A549 (cell line): ENCODE data around the gene SH3BGRL2. TPM values are rescaled to one million over a fixed set of nuclear protein-coding genes. Genes with fewer than 3 reads are reported as not detected.

Experiments used
- ATAC-seq, 2 experiments: fragments of 200-7000 bp in 1 of 2; fragments of >200 bp in 1 of 2; cut with Nextera tagmentation in 1 of 2; cut with Tn5 transposase in 1 of 2; 3 replicates each; pipeline versions ENCODE4 v1.8.0 to v1.9.1; 2018 to 2020; ENCODE audit warnings: mild to moderate bottlenecking in 1 of 2, moderate library complexity in 1 of 2
- CTCF ChIA-PET: fragments of 300-600 bp; sonication (Branson Sonifier 250); formaldehyde crosslinking; extraction: SDS; loops from one replicate; lab custom pipeline; 2021; ENCODE audit warnings: antibody characterized with exemption, inconsistent platforms; lab: Yijun Ruan, JAX
- POLR2A ChIA-PET: fragments of 350-600 bp; formaldehyde crosslinking; extraction: SDS; loops from one replicate; lab custom pipeline; 2021; ENCODE audit warnings: antibody characterized with exemption, inconsistent platforms; lab: Yijun Ruan, JAX
- DNase-seq, 2 experiments: peaks; one replicate each; pipeline versions ENCODE4 v3.0.0 to v3.0.0-alpha.2; 2011 to 2016; ENCODE audit warnings: low read depth in 1 of 2, low spot score in 1 of 2
- FAIRE-seq: peaks from 2 replicates; lab custom pipeline; 2011; peaks lifted over from hg19 to GRCh38; lab: Jason Lieb, UNC
- H3K27ac ChIP-seq, 2 experiments: fragments of >200 bp; sonication (Bioruptor Twin); formaldehyde crosslinking; 3 replicates each; pipeline ENCODE4 v1.5.1; 2016 to 2017
- H3K4me1 ChIP-seq: fragments of >200 bp; sonication (Bioruptor Twin); formaldehyde crosslinking; 3 replicates; pipeline ENCODE4 v1.6.1; 2016
- H3K4me2 ChIP-seq: fragments of >200 bp; sonication (Bioruptor Twin); formaldehyde crosslinking; 3 replicates; pipeline ENCODE4 v1.6.1; 2016
- H3K4me3 ChIP-seq: fragments of >200 bp; sonication (Bioruptor Twin); formaldehyde crosslinking; 3 replicates; pipeline ENCODE4 v1.5.1; 2016
- H3K9me3 ChIP-seq: fragments of >200 bp; sonication (Bioruptor Twin); formaldehyde crosslinking; 3 replicates; pipeline ENCODE4 v1.6.1; 2016
- BHLHE40 ChIP-seq: IDR thresholded peaks from 2 replicates; pipeline ENCODE4 v1.6.1; 2012; ENCODE audit warnings: low read depth, low read length, inconsistent platforms
- CEBPB ChIP-seq, 2 experiments: fragments of >200 bp in 1 of 2; sonication (Bioruptor Twin) in 1 of 2; formaldehyde crosslinking in 1 of 2; IDR thresholded peaks; 2 replicates each; pipeline ENCODE4 v1.6.1; 2012 to 2016
- EHF ChIP-seq: fragments of 250-450 bp; sonication (Bioruptor Pico); IDR thresholded peaks from 2 replicates; pipeline ENCODE4 v1.5.0; 2020; ENCODE audit warnings: mild to moderate bottlenecking
- EHMT2 ChIP-seq: fragments of 200-600 bp; sonication (generic); IDR thresholded peaks from 2 replicates; pipeline ENCODE4 v1.6.1; 2016; ENCODE audit warnings: antibody characterized with exemption, low read depth, mild to moderate bottlenecking, moderate library complexity
- ELK1 ChIP-seq: fragments of 150-350 bp; IDR thresholded peaks from 2 replicates; pipeline ENCODE4 v1.6.1; 2014; ENCODE audit warnings: low read depth, mild to moderate bottlenecking, low read length
- EP300 ChIP-seq, 2 experiments: fragments of >200 bp; sonication (Bioruptor Twin); formaldehyde crosslinking; IDR thresholded peaks; 2 replicates in 1 of 2; 3 replicates in 1 of 2; pipeline ENCODE4 v1.6.1; 2016 to 2017
- ESRRA ChIP-seq: fragments of 150-350 bp; IDR thresholded peaks from 2 replicates; pipeline ENCODE4 v1.6.1; 2014; ENCODE audit warnings: mild to moderate bottlenecking, low read length, borderline replicate concordance
- FOXS1 ChIP-seq: fragments of 250-450 bp; sonication (Bioruptor Pico); IDR thresholded peaks from 2 replicates; pipeline ENCODE4 v1.5.0; 2020; ENCODE audit warnings: mild to moderate bottlenecking, moderate library complexity
- HES2 ChIP-seq: fragments of >200 bp; sonication (Bioruptor Twin); formaldehyde crosslinking; IDR thresholded peaks from 2 replicates; pipeline ENCODE4 v1.6.1; 2016
- HOXB5 ChIP-seq: fragments of 250-450 bp; sonication (Bioruptor Pico); IDR thresholded peaks from 2 replicates; pipeline ENCODE4 v1.5.0; 2020; ENCODE audit warnings: mild to moderate bottlenecking, moderate library complexity
- JUN ChIP-seq, 2 experiments: fragments of >200 bp; sonication (Bioruptor Twin); formaldehyde crosslinking; IDR thresholded peaks; 2 replicates in 1 of 2; 3 replicates in 1 of 2; pipeline ENCODE4 v1.6.1; 2016 to 2017
- JUNB ChIP-seq: fragments of >200 bp; sonication (Bioruptor Twin); formaldehyde crosslinking; IDR thresholded peaks from 2 replicates; pipeline ENCODE4 v1.6.1; 2016
- MAFK ChIP-seq: fragments of 450-650 bp; IDR thresholded peaks from 2 replicates; pipeline ENCODE4 v1.6.1; 2014; ENCODE audit not compliant: partially characterized antibody
- MAX ChIP-seq: IDR thresholded peaks from 2 replicates; pipeline ENCODE4 v1.6.1; 2012
- MAZ ChIP-seq: fragments of 150-350 bp; IDR thresholded peaks from 2 replicates; pipeline ENCODE4 v1.6.1; 2014; ENCODE audit warnings: antibody characterized with exemption, low read depth, low read length, borderline replicate concordance
- NFE2L2 ChIP-seq: fragments of 150-350 bp; conservative IDR thresholded peaks from 2 replicates; pipeline ENCODE4 v1.6.1; 2014; ENCODE audit warnings: low read length
- NPAS2 ChIP-seq: fragments of 250-450 bp; sonication (Bioruptor Pico); IDR thresholded peaks from 2 replicates; pipeline ENCODE4 v1.8.0; 2022; ENCODE audit warnings: mild to moderate bottlenecking, moderate library complexity, borderline replicate concordance
- PHF8 ChIP-seq: fragments of 200-600 bp; sonication (generic); IDR thresholded peaks from 2 replicates; pipeline ENCODE4 v1.6.1; 2016; ENCODE audit warnings: low read depth, mild to moderate bottlenecking, antibody characterized with exemption, moderate library complexity, borderline replicate concordance
- RCOR1 ChIP-seq: fragments of 150-350 bp; IDR thresholded peaks from 2 replicates; pipeline ENCODE4 v1.6.1; 2014; ENCODE audit warnings: antibody characterized with exemption, low read length, low read depth
- SREBF2 ChIP-seq: fragments of 450-650 bp; IDR thresholded peaks from 2 replicates; pipeline ENCODE4 v1.6.1; 2014; ENCODE audit warnings: mild to moderate bottlenecking, moderate library complexity
- ZC3H11A ChIP-seq: fragments of 450-650 bp; IDR thresholded peaks from 2 replicates; pipeline ENCODE4 v1.6.1; 2014; ENCODE audit warnings: antibody characterized with exemption, mild to moderate bottlenecking
- WGBS: methylation state at CpG from one replicate; pipeline ENCODE4 v1.1.6; 2017; ENCODE audit errors: missing lambda C conversion rate; 5-methylcytosine and 5-hydroxymethylcytosine counted together
- polyA plus RNA-seq, 4 experiments: library from polyadenylated mRNA; depleted of rRNA in 3 of 4; stranded (reverse); fragments of >200 nt; fragmentation: RNase III in 1 of 4; extraction: RNeasy Plus Mini Kit Qiagen cat#74134 plus additional on column Dnase treatment in 1 of 4; gene quantifications; 2 replicates in 3 of 4; 3 replicates in 1 of 4; pipeline ENCODE4 v1.2.3, GENCODE V29; 2011 to 2017
- TF ChIP-seq, protein P1 (sequence below): IDR thresholded peaks from 2 replicates; pipeline ENCODE4 v1.6.1; 2012; ENCODE audit warnings: low read depth, borderline replicate concordance
- TF ChIP-seq, protein P2 (sequence below): fragments of 250-450 bp; sonication (Bioruptor Pico); IDR thresholded peaks from 2 replicates; pipeline ENCODE4 v1.5.0; 2020; ENCODE audit warnings: low read depth, mild to moderate bottlenecking, moderate library complexity
- TF ChIP-seq, protein P3 (sequence below): fragments of >200 bp; sonication (Bioruptor Twin); formaldehyde crosslinking; IDR thresholded peaks from 3 replicates; pipeline ENCODE4 v1.5.1; 2016

The SH3BGRL2 gene
- polyA plus RNA-seq, 2 of the 4 experiments (the other 2 are of a cell fraction): 0.48 to 1.9 TPM

GRCh38 chr6:79598012-79598411, 33.1 kb upstream of the SH3BGRL2 start:
- 82% methylated on average over 4 of the region's 4 CpGs for WGBS
- Histone ChIP-seq H3K27ac (no peak overlapping the region), H3K4me2 (no peak overlapping the region), H3K4me3 (no peak overlapping the region), H3K9me3 (no peaks in the 10 kb centered on the region), H3K4me1 (peaks cover 18% of the 10 kb centered on the region)
- CTCF ChIA-PET: interaction anchor here (1.0 kb wide), 1 partner anchor 27 kb away, joined by 3 read pairs; no protein-coding TSS in a partner anchor
- FAIRE-seq (no peak), ATAC-seq (no peak), DNase-seq (no peak)
- POLR2A ChIA-PET: no interaction called here
- TF ChIP-seq RCOR1: no peak
- TF ChIP-seq, protein P1, sequence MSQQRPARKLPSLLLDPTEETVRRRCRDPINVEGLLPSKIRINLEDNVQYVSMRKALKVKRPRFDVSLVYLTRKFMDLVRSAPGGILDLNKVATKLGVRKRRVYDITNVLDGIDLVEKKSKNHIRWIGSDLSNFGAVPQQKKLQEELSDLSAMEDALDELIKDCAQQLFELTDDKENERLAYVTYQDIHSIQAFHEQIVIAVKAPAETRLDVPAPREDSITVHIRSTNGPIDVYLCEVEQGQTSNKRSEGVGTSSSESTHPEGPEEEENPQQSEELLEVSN: no peak
- no peak for TF ChIP-seq CEBPB (IDR thresholded peaks at IDR 0.05)
- no peak for TF ChIP-seq EHF (CRISPR knock-in tag)
- no peak for TF ChIP-seq MAZ
- no peak for TF ChIP-seq ESRRA
- no peak for TF ChIP-seq HOXB5
- TF ChIP-seq, protein P2, sequence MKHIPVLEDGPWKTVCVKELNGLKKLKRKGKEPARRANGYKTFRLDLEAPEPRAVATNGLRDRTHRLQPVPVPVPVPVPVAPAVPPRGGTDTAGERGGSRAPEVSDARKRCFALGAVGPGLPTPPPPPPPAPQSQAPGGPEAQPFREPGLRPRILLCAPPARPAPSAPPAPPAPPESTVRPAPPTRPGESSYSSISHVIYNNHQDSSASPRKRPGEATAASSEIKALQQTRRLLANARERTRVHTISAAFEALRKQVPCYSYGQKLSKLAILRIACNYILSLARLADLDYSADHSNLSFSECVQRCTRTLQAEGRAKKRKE (CRISPR knock-in tag): no peak
- TF ChIP-seq EP300 (IDR thresholded peaks at IDR 0.05): no peak
- TF ChIP-seq NFE2L2: peak; percentile 80
- no peak for TF ChIP-seq NPAS2 (CRISPR knock-in tag)
- TF ChIP-seq MAFK: peak; percentile 78
- TF ChIP-seq JUNB: no peak
- TF ChIP-seq SREBF2: no peak
- TF ChIP-seq EHMT2: no peak
- no peak for TF ChIP-seq JUN (IDR thresholded peaks at IDR 0.05)
- TF ChIP-seq PHF8: no peak
- no peak for TF ChIP-seq MAX

- DNase-seq (no peak), FAIRE-seq (no peak), ATAC-seq (no peak)
- no peak overlapping the region for H3K27ac ChIP-seq
- H3K4me3 ChIP-seq: no peak overlapping the region
- CTCF ChIA-PET: interaction anchor here (1.0 to 1.6 kb wide), 2 partner anchors 29 to 73 kb away, joined by 3 to 6 read pairs; no protein-coding TSS in a partner anchor
- H3K4me2 ChIP-seq: no peak overlapping the region
- peaks cover 21% of the 10 kb centered on the region for H3K4me1 ChIP-seq
- WGBS: 84% methylated on average over 5 of the region's 5 CpGs
- TF ChIP-seq ZC3H11A (no peak), BHLHE40 (no peak), HES2 (no peak), FOXS1 (CRISPR knock-in tag) (no peak), ELK1 (no peak)
- TF ChIP-seq, protein P3, sequence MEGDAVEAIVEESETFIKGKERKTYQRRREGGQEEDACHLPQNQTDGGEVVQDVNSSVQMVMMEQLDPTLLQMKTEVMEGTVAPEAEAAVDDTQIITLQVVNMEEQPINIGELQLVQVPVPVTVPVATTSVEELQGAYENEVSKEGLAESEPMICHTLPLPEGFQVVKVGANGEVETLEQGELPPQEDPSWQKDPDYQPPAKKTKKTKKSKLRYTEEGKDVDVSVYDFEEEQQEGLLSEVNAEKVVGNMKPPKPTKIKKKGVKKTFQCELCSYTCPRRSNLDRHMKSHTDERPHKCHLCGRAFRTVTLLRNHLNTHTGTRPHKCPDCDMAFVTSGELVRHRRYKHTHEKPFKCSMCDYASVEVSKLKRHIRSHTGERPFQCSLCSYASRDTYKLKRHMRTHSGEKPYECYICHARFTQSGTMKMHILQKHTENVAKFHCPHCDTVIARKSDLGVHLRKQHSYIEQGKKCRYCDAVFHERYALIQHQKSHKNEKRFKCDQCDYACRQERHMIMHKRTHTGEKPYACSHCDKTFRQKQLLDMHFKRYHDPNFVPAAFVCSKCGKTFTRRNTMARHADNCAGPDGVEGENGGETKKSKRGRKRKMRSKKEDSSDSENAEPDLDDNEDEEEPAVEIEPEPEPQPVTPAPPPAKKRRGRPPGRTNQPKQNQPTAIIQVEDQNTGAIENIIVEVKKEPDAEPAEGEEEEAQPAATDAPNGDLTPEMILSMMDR: no peak
- H3K9me3 ChIP-seq: no peaks in the 10 kb centered on the region
- POLR2A ChIA-PET: no interaction called here
These were observed 31.3 kb upstream of the SH3BGRL2 start for GRCh38 chr6:79599725-79600259.
